ENCODE results near the gene COP1. TPM values are rescaled to one million over a fixed set of nuclear protein-coding genes. Genes with fewer than 3 reads are reported as not detected.

COP1 gene
- total and polyA plus RNA-seq, 2 donors (not counting 3 experiments of a cell fraction or from before 2014, with no cell fraction given) = 16.5 to 40.9 TPM

DNA sequence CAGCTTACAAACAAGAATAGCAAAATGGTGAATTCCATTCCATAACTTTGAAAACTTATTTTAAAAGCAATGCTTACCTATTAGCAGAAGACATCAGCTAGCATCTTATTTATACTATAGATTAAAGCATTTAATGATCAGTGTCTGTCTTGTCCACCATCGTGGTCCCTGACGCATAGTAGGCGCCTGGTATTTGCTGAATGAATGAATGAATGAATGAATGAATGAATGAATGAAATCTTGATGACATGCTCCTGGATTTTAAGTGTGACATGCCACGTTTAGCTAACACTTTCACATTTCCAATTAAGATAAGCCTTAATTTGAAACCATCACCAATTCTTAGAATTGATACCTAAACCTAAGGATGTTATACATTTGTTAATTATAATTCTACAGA lies 39.9 kb downstream of the COP1 start:
- ChIA-PET POLR2A (no interaction called here), CTCF (no interaction called here)
- no peak overlapping the region for H3K4me3 ChIP-seq (replicated peaks in 1 of 3; ENCODE audit: insufficient read depth in 1 of 3, low read depth in 1 of 3, low read length in 3 of 3)
- FAIRE-seq (no peak), DNase-seq (ENCODE audit: low read depth, low spot score) (no peak)
- no TSS peak for BruUV-seq (replicated peaks)
- no peak overlapping the region for H3K27ac ChIP-seq (ENCODE audit: insufficient read depth, low read depth, low read length)
- no peaks in the 10 kb centered on the region for H3K9me3 ChIP-seq (replicated peaks; ENCODE audit: control insufficient read depth, insufficient read depth, low read length)
- intact Hi-C loops (cut with micrococcal nuclease) = no loop called here
- H3K79me2 ChIP-seq (ENCODE audit: control insufficient read depth, insufficient read depth, low read length) = peaks cover 46% of the 10 kb centered on the region
- peaks cover 2% of the 10 kb centered on the region for H4K20me1 ChIP-seq (replicated peaks; ENCODE audit: control insufficient read depth, extremely low read depth, insufficient read depth, low read length)
- peaks cover 0 to 3% of the 10 kb centered on the region in 2 experiments for H3K36me3 ChIP-seq (ENCODE audit: control insufficient read depth in 2 of 2, extremely low read depth in 1 of 2, insufficient read depth in 2 of 2, low read length in 2 of 2)
- dilution Hi-C loops (cut with MboI; ENCODE audit: extremely low pct_ligation_motif_present, low sequenced_read_pairs) = no loop called here
- no peak overlapping the region for H2AFZ ChIP-seq (ENCODE audit: low read depth, low read length)
- H3K27me3 ChIP-seq (ENCODE audit: control insufficient read depth in 2 of 2, insufficient read depth in 2 of 2, low read length in 2 of 2) = no peaks in the 10 kb centered on the region
- no peak overlapping the region for H3K4me2 ChIP-seq (ENCODE audit: insufficient read depth, low read length)
- H3K9ac ChIP-seq (replicated peaks; ENCODE audit: extremely low read depth, insufficient read depth, low read length) = no peak overlapping the region
- no peak for TF ChIP-seq CTCF (IDR thresholded peaks at IDR 0.05; ENCODE audit: extremely low read depth in 1 of 2, insufficient read depth in 1 of 2, low read depth in 1 of 2, low read length in 2 of 2)
- H3K4me1 ChIP-seq (ENCODE audit: control insufficient read depth, extremely low read depth, insufficient read depth, low read length) = no peaks in the 10 kb centered on the region
- no peaks in the 10 kb centered on the region for H3K9me1 ChIP-seq (replicated peaks; ENCODE audit: control insufficient read depth, extremely low read depth, insufficient read depth, low read length)

GRCh38 chr1:176165573-176165972 lies 41.5 kb downstream of the COP1 start:
- Histone ChIP-seq H3K9me3 (replicated peaks; ENCODE audit: control insufficient read depth, insufficient read depth, low read length) (no peaks in the 10 kb centered on the region), H3K9ac (replicated peaks; ENCODE audit: extremely low read depth, insufficient read depth, low read length) (no peak overlapping the region), H3K4me3 (replicated peaks in 1 of 3; ENCODE audit: insufficient read depth in 1 of 3, low read depth in 1 of 3, low read length in 3 of 3) (no peak overlapping the region), H3K79me2 (ENCODE audit: control insufficient read depth, insufficient read depth, low read length) (peaks cover 54% of the 10 kb centered on the region), H3K9me1 (replicated peaks; ENCODE audit: control insufficient read depth, extremely low read depth, insufficient read depth, low read length) (no peaks in the 10 kb centered on the region), H3K4me1 (ENCODE audit: control insufficient read depth, extremely low read depth, insufficient read depth, low read length) (no peaks in the 10 kb centered on the region), H4K20me1 (replicated peaks; ENCODE audit: control insufficient read depth, extremely low read depth, insufficient read depth, low read length) (peaks cover 2% of the 10 kb centered on the region), H3K27ac (ENCODE audit: insufficient read depth, low read depth, low read length) (no peak overlapping the region), H3K36me3 (ENCODE audit: control insufficient read depth in 2 of 2, extremely low read depth in 1 of 2, insufficient read depth in 2 of 2, low read length in 2 of 2) (peaks cover 0 to 2% of the 10 kb centered on the region in 2 experiments), H2AFZ (ENCODE audit: low read depth, low read length) (no peak overlapping the region), H3K27me3 (ENCODE audit: control insufficient read depth in 2 of 2, insufficient read depth in 2 of 2, low read length in 2 of 2) (no peaks in the 10 kb centered on the region), H3K4me2 (ENCODE audit: insufficient read depth, low read length) (no peak overlapping the region)
- dilution Hi-C loops (cut with MboI; ENCODE audit: extremely low pct_ligation_motif_present, low sequenced_read_pairs) (no loop called here), intact Hi-C loops (cut with micrococcal nuclease) (no loop called here)
- no peak for DNase-seq (ENCODE audit: low read depth, low spot score)
- no TSS peak for BruUV-seq (replicated peaks)
- TF ChIP-seq FOS (IDR thresholded peaks at IDR 0.05; ENCODE audit: borderline replicate concordance, insufficient read depth, low read length) (no peak), GATA2 (IDR thresholded peaks at IDR 0.05; ENCODE audit: insufficient read depth, insufficient read length, low read depth, low read length) (no peak), EZH2 (IDR thresholded peaks at IDR 0.05; ENCODE audit: borderline replicate concordance, low read depth, low read length, severe bottlenecking) (no peak), POLR2AphosphoS5 (IDR thresholded peaks at IDR 0.05; ENCODE audit: insufficient read depth, low read depth, low read length) (no peak), JUN (IDR thresholded peaks at IDR 0.05; ENCODE audit: borderline replicate concordance, insufficient read depth, insufficient read length, low read depth) (no peak)
- POLR2A ChIA-PET = no interaction called here
- CTCF ChIA-PET = no interaction called here
- FAIRE-seq = no peak

Measured in endothelial cell of umbilical vein (primary cell).